IPS-18c (cell line): ENCODE results near the gene GRID2.
"Not testable (repeated sequence)": the region's sequence is repeated elsewhere in the genome, so short reads cannot be mapped to it uniquely, and the experiment has no call there.

Experiments
- H3K4me3 ChIP-seq: 2 replicates; pipeline ENCODE4 v1.7.0; 2013; ENCODE audit warnings: low read depth, mild to moderate bottlenecking, low read length, moderate library complexity; ENCODE audit not compliant: insufficient read depth
- H3K9me3 ChIP-seq: one replicate; pipeline ENCODE4 v1.6.1; 2013; ENCODE audit warnings: mild to moderate bottlenecking, low read length, moderate library complexity; ENCODE audit not compliant: control insufficient read depth, insufficient read depth

GRID2 gene

DNA sequence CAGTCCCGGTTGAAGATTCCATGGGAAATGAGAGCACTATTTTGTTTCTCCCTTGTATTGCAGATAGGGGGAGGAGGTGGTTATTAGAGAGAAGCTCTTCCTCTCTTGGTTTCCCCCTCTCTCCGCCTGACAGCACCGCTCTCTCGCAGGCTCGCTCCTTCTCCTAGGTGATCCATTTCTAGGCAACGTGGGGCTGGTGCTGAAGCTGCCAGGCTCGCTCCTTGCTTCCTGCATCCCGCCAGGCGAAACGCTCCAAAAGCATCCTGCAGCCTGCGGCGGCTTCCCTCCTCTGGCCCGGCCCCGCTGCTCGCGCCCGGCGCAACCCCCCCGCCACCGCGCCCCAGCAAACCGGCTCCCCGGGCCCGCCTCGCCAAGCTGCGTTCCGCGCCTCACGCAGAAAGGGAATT is at the start of gene GRID2:
Gene GRID2 (plus strand): TSS at position 346 of the 407 bp plus-strand sequence.
- Histone ChIP-seq H3K4me3 (peak within 1 kb of the TSS; percentile 90), H3K9me3 (no peaks in the 10 kb centered on the region)

- no peak overlapping the region for H3K4me3 ChIP-seq
- peaks cover 14% of the 10 kb centered on the region for H3K9me3 ChIP-seq
Measured at GRCh38 chr4:92253986-92254671, 49.6 kb upstream of the GRID2 start.

DNA sequence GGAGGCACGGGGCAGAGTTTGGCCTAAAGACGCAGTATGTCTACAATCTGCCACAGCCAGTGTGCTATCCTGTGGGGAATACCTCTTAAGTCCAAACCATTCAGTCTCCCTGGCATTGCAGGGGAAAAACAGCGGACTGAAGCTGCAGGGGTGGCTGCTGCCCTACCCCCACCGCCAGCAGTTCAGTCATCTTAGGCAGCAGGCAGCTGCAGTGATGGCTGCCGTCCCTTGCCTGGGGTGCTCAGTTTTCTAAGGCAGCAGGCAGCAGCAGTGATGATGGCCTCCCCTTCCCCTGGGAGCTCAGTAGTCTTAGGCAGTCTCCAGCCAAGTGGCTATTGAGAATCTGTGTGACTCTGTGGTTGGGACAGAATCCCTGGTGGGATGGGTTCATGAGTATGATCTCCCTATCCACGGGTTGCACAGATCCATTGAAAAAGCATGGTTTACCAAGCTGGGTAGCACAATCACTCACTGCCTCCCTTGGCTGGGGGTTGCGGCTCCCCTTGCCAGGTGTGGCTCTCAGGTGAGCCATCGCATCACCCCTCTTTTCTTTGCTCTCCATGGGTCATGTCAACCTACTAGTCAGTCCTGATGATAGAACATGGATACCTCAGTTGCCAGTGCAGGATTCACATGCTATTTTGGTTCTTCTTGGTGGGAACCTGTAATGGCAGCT is 48.9 kb upstream of the GRID2 start:
- Histone ChIP-seq H3K9me3 (peaks cover 14% of the 10 kb centered on the region), H3K4me3 (no peak overlapping the region)

DNA sequence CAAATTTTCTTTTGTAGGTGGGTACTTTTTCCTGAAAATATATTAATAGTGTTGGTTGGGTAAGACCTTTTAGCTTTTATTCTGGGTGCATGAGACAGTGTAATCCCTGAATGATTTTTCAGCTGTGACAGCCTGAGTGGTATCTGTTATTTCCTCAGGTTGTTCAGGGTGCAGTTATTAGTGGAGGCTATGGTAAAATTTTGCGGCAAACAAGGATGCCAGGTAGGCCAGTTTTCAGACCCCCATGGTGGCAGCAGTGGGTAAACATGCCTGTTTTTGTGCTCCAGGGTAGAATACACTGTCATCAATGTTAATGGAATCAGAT is 47.9 kb upstream of the GRID2 start:
- peaks cover 14% of the 10 kb centered on the region for H3K9me3 ChIP-seq
- no peak overlapping the region for H3K4me3 ChIP-seq

DNA sequence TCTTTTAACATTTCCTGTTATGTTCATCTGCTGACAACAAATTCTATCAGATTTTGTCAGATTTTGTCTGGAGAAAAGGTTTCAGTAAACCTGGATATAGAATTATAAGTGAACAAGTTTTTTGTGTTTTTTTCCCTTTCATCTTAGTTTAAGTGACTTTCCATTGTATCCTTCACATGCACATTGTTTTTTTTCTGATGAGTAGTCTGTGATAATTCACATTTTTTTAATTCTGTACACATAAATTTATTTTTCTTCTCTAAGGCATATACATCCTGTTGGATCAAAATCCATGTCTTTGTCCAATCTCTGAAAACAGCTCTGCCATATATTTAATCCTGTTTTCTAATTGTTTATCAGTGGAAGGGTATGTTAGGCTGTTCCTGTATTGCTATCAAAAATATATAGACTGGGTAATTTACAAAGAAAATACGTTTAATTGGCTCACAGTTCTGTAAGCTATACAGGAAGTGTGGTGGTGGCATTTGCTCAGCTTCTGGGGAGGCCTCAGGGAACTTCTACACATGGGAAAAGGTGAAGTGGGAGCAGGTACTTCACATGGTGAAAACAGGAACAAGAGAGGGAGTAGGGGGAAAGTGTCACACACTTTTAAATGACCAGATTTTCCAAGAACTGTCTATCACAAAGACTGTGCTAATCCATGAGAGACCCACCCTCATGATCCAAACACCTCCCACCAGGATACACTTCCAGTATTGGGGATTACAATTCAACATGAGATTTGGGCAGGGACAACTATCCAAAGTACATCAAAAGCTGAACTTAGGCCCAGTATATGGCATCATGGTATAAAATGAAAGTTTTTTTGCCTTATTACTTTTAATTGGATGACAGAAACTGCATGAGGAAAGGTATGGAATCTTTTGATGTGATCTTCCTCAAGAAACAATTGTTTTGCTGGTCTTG is 45.6 kb upstream of the GRID2 start:
- Histone ChIP-seq H3K4me3 (no peak overlapping the region), H3K9me3 (peaks cover 13% of the 10 kb centered on the region)

GRCh38 chr4:92261256-92261655 is 42.5 kb upstream of the GRID2 start:
- Histone ChIP-seq H3K4me3 (no peak overlapping the region), H3K9me3 (no peaks in the 10 kb centered on the region)

- H3K9me3 ChIP-seq, result no peaks in the 10 kb centered on the region
- no peak overlapping the region for H3K4me3 ChIP-seq
Measured at GRCh38 chr4:92262371-92262770, 41.4 kb upstream of the GRID2 start.

- Histone ChIP-seq H3K9me3 (no peaks in the 10 kb centered on the region), H3K4me3 (no peak overlapping the region)
Measured at GRCh38 chr4:92263010-92263409, 40.8 kb upstream of the GRID2 start.

DNA sequence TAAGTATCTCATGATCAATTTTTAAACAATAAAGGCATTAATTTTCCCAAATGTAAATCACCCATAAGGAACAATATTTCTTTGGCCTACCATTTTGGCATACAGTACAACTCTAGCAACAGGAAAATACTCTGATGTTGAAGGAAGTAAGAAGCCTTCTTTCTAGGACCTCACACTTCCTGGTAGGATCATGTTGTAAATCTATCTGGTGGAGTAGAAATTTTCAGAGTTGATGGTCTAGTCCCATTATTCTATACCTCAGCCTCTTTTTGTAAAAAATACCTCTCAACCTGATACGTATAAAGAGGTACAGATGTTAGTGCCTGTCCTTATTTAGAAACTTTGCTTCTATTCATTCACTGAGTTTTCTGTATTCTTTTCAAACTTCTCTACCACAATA is 40.2 kb upstream of the GRID2 start:
- no peaks in the 10 kb centered on the region for H3K9me3 ChIP-seq
- no peak overlapping the region for H3K4me3 ChIP-seq

DNA sequence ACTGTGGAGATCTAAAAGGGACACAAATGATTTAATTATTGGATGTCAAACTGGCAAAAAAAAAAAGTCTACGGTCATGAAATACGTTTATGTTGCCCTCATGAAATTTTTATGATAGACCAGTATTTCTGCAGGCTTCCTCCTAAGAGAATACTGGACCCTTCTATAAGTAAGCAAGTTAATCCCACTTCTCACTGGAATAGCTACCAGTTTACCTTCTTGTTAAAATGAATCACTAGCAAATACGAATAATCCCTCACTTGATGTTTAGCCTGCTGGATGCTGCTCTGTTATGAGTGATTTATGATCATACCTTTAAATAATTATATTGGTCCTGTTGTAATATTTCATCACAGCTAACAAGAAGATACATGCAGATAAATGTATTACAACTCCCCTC is 39.6 kb upstream of the GRID2 start:
- Histone ChIP-seq H3K4me3 (no peak overlapping the region), H3K9me3 (no peaks in the 10 kb centered on the region)

DNA sequence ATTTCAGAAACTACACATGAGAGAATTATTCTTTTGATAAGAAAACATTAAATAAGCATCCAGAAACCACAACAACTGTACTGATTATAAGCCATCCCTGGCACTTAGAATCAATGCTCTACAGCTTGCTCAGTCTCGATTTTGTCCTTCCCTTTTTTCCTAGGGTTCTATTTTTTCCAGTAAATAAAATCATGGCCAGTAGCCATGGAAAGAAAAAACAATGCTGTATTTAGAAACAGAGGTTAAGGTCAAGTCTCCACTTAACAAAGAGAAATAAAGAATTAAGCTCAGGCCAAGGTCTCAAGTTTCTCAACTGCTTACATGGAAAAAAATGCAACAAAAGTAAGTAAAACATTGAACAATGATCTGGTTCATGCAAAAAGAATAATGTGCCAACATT is 38.7 kb upstream of the GRID2 start:
- Histone ChIP-seq H3K9me3 (no peaks in the 10 kb centered on the region), H3K4me3 (no peak overlapping the region)

DNA sequence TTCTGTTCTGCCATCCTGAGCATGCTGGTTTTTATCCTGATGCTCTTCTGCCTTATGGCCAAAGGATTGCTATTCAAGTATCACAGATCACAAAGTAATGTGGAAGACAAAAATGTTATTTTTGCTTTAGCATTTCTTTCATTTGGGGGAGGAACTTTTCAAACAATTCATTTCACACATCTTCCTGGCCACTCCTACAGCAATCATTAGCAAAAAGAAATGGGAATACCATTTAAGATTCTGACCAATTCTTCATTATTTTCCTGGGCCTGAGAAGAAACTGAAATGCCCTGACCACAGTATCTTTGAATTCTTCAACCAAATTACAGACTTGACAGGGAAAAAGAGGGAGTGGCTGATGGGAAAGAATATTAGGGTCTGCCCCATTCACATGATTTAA is 38.0 kb upstream of the GRID2 start:
- no peaks in the 10 kb centered on the region for H3K9me3 ChIP-seq
- H3K4me3 ChIP-seq, result no peak overlapping the region

DNA sequence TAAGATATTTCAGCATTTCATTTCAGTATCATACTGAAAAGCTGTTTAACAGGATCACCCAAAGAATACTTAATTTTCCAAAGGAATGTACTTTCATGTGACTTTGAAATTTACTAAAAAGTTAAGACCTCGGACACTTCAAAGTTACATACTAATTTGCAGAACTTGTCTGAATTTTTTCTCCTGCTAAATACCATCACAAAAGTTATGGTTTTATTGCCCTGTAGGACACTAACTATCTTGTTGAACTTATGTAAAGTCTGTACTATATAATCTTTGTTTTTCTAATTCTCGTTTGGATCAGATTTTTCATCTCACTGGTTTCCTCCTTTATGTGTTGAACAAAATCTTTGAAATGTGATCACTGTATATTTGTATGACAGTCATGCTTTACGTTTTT is 37.2 kb upstream of the GRID2 start:
- Histone ChIP-seq H3K4me3 (no peak overlapping the region), H3K9me3 (no peaks in the 10 kb centered on the region)

DNA sequence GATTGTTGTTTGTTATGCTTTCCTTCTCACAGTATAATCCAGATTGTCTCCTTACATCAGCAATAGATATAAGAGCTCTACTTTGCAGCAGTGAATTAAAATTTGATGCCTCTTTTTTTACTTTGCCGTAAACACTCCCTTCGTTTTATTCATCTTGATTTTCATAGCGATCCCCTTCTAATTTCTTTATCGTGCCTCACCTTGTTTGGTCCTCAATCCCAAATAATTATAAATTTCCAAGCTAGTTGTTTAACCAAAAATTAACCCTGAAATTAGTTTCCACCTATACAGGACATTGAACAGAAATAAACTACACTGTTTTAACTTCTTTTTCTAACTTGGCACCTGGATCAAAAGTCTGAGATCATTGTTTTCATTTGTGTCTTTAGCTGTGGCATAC is 35.1 kb upstream of the GRID2 start:
- no peak overlapping the region for H3K4me3 ChIP-seq
- H3K9me3 ChIP-seq, result no peaks in the 10 kb centered on the region

- peak overlapping the region; percentile 29 for H3K4me3 ChIP-seq
- H3K9me3 ChIP-seq, result no peaks in the 10 kb centered on the region
Measured at GRCh38 chr4:92270908-92271307, 32.9 kb upstream of the GRID2 start.

GRCh38 chr4:92271551-92271950 is 32.2 kb upstream of the GRID2 start:
- peak overlapping the region; percentile 25; the same call in 1 of the 2 replicates for H3K4me3 ChIP-seq
- H3K9me3 ChIP-seq, result not testable (repeated sequence)

DNA sequence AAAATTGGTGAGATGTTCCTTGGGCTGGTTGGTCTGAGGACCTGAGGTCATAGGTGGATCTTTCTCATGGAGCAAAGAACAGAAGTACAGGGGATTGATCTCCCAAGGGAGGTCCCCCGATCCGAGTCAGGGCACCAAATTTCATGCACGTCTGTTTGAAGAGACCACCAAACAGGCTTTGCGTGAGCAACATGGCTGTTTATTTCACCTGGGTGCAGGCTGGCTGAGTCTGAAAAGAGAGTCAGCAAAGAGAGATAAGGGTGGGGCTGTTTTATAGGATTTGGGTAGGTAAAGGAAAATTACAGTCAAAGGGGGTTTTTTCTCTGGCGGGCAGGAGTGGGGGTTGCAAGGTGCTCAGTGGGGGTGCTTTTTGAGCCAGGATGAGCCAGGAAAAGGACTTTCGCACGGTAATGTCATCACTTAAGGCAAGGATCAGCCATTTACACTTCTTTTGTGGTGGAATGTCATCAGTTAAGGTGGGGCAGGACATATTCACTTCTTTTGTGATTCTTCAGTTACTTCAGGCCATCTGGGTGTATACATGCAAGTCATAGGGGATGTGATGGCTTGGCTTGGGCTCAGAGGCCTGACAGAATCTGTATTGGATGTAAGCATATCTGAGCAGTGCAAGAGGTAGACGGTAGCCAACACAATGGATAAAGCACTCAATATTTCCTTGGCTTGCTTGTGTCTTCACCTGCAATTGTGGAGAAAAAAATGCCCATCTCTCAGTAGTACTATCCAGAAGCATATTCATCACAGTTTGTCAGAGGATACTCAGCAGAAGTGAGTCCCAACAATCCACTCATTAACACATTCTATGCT is 26.5 kb upstream of the GRID2 start:
- H3K4me3 ChIP-seq, result peak overlapping the region; percentile 52
- not testable (repeated sequence) for H3K9me3 ChIP-seq
